ENCODE results near the gene CLCN6. TPM values are rescaled to one million over a fixed set of nuclear protein-coding genes. Genes with fewer than 3 reads are reported as not detected.

CLCN6 gene
- total RNA-seq, 2 donors from 2014 or later: 29.6 to 31.5 TPM

- Histone ChIP-seq H3K27ac (ENCODE audit: low read depth, low read length) (no peak overlapping the region), H3K9me3 (ENCODE audit: control insufficient read depth, low read length) (no peaks in the 10 kb centered on the region), H3K9ac (ENCODE audit: extremely low read depth, low read length, poor library complexity, severe bottlenecking) (no peak overlapping the region), H3K4me1 (ENCODE audit: control insufficient read depth, insufficient read depth, low read length) (peaks cover 5% of the 10 kb centered on the region), H3K36me3 (ENCODE audit: control insufficient read depth, insufficient read depth, low read length) (no peaks in the 10 kb centered on the region), H3K27me3 (ENCODE audit: control insufficient read depth, insufficient read depth, low read length, poor library complexity, severe bottlenecking) (no peaks in the 10 kb centered on the region), H3K4me3 (ENCODE audit: low read length) (no peak overlapping the region)
- WGBS, 2 experiments (ENCODE audit: insufficient coverage in 1 of 2, insufficient read length in 1 of 2): 94 to 97% methylated on average over 3 to 8 of the region's 10 CpGs
- Mint-ChIP-seq H3K4me1 (no peaks in the 10 kb centered on the region), H3K9me3 (no peaks in the 10 kb centered on the region), H3K27me3 (ENCODE audit: insufficient read depth) (no peaks in the 10 kb centered on the region), H3K27ac (no peak overlapping the region), H3K36me3 (ENCODE audit: low read depth) (no peaks in the 10 kb centered on the region), H3K4me3 (no peak overlapping the region)
- DNase-seq: no peak
- no peak for TF ChIP-seq CTCF (conservative IDR thresholded peaks at IDR 0.05)
Observed at GRCh38 chr1:11780380-11781147, 25.4 kb upstream of the CLCN6 start.

- DNase-seq: no peak
- no peaks in the 10 kb centered on the region for H3K27me3 ChIP-seq (ENCODE audit: control insufficient read depth, insufficient read depth, low read length, poor library complexity, severe bottlenecking)
- Mint-ChIP-seq H3K27me3 (ENCODE audit: insufficient read depth) (no peaks in the 10 kb centered on the region), H3K4me3 (no peak overlapping the region), H3K36me3 (ENCODE audit: low read depth) (no peaks in the 10 kb centered on the region), H3K27ac (no peak overlapping the region), H3K9me3 (no peaks in the 10 kb centered on the region), H3K4me1 (no peaks in the 10 kb centered on the region)
- no peak overlapping the region for H3K4me3 ChIP-seq (ENCODE audit: low read length)
- H3K9me3 ChIP-seq (ENCODE audit: control insufficient read depth, low read length): no peaks in the 10 kb centered on the region
- WGBS, 2 experiments (ENCODE audit: insufficient coverage in 1 of 2, insufficient read length in 1 of 2): 92% methylated on average over 12 of the region's 12 CpGs
- peaks cover 5% of the 10 kb centered on the region for H3K4me1 ChIP-seq (ENCODE audit: control insufficient read depth, insufficient read depth, low read length)
- no peak overlapping the region for H3K27ac ChIP-seq (ENCODE audit: low read depth, low read length)
- H3K36me3 ChIP-seq (ENCODE audit: control insufficient read depth, insufficient read depth, low read length): no peaks in the 10 kb centered on the region
- TF ChIP-seq CTCF (conservative IDR thresholded peaks at IDR 0.05): no peak
- no peak overlapping the region for H3K9ac ChIP-seq (ENCODE audit: extremely low read depth, low read length, poor library complexity, severe bottlenecking)
Observed at GRCh38 chr1:11781297-11781696, 24.7 kb upstream of the CLCN6 start.

GRCh38 chr1:11782127-11782708, 23.8 kb upstream of the CLCN6 start:
- H3K9me3 Mint-ChIP-seq: no peaks in the 10 kb centered on the region
- Histone ChIP-seq H3K27me3 (ENCODE audit: control insufficient read depth, insufficient read depth, low read length, poor library complexity, severe bottlenecking) (no peaks in the 10 kb centered on the region), H3K36me3 (ENCODE audit: control insufficient read depth, insufficient read depth, low read length) (no peaks in the 10 kb centered on the region), H3K9me3 (ENCODE audit: control insufficient read depth, low read length) (no peaks in the 10 kb centered on the region), H3K4me1 (ENCODE audit: control insufficient read depth, insufficient read depth, low read length) (peaks cover 9% of the 10 kb centered on the region), H3K9ac (ENCODE audit: extremely low read depth, low read length, poor library complexity, severe bottlenecking) (no peak overlapping the region), H3K27ac (ENCODE audit: low read depth, low read length) (no peak overlapping the region), H3K4me3 (ENCODE audit: low read length) (no peak overlapping the region)
- 88 to 89% methylated on average over 3 to 6 of the region's 6 CpGs for WGBS, 2 experiments (ENCODE audit: insufficient coverage in 1 of 2, insufficient read length in 1 of 2)
- H3K4me1 Mint-ChIP-seq: peaks cover 7% of the 10 kb centered on the region
- H3K27me3 Mint-ChIP-seq (ENCODE audit: insufficient read depth): no peaks in the 10 kb centered on the region
- no peak for TF ChIP-seq CTCF (conservative IDR thresholded peaks at IDR 0.05)
- no peak overlapping the region for H3K27ac Mint-ChIP-seq
- DNase-seq: no peak
- no peak overlapping the region for H3K4me3 Mint-ChIP-seq
- no peaks in the 10 kb centered on the region for H3K36me3 Mint-ChIP-seq (ENCODE audit: low read depth)
